Measurements from ENCODE around the gene CHAT. TPM values are rescaled to one million over a fixed set of nuclear protein-coding genes. Genes with fewer than 3 reads are reported as not detected.

Gene CHAT
- total and polyA plus RNA-seq, 2 experiments from 2014 or later: not detected

DNA sequence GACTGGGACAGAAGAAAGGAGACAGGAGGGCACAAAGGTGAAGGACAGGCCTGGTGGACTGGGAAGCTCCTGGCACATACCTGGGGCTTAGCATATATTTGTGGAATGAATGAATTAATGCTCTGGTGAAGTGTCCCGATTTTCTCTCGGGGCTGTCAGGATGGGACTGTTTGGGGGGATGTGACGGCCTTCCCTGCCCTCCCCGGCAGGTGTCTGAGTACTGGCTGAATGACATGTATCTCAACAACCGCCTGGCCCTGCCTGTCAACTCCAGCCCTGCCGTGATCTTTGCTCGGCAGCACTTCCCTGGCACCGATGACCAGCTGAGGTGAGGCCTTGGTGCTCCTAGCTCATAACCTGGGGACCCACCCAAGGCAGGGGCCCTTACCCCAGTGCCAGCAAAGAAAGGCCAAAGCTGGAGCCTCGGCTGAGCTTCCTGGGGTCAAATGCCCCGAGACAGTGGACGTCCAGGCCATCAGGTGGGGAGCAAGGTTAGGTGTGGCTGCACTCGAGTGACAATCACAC lies 6.5 kb downstream of the CHAT start:
- DNase-seq: no peak
- H3F3A ChIP-seq (ENCODE audit: insufficient read depth): no peaks in the 10 kb centered on the region
- H3K9ac ChIP-seq: no peak overlapping the region
- in situ Hi-C loops (cut with MboI): no loop called here
- H3K9me2 ChIP-seq (ENCODE audit: insufficient read depth): no peaks in the 10 kb centered on the region
- H3K4me2 ChIP-seq (ENCODE audit: unreplicated experiment): no peak overlapping the region
- H3K27ac ChIP-seq: no peak overlapping the region
- H4K20me1 ChIP-seq (ENCODE audit: insufficient read depth): no peaks in the 10 kb centered on the region
- H2AFZ ChIP-seq: no peak overlapping the region
- no peaks in the 10 kb centered on the region for H3K4me1 ChIP-seq (ENCODE audit: insufficient read depth)
- peaks cover 66% of the 10 kb centered on the region for H3K27me3 ChIP-seq (replicated peaks; ENCODE audit: insufficient read depth)
- TF ChIP-seq EZH2 (IDR thresholded peaks at IDR 0.05; ENCODE audit: insufficient read depth, poor library complexity, severe bottlenecking) (no peak), EZH2phosphoT487 (IDR thresholded peaks at IDR 0.05; ENCODE audit: insufficient read depth, low read depth) (no peak)
- 47 to 51% methylated on average over 12 of the region's 12 CpGs for WGBS, 2 experiments (ENCODE audit: low coverage in 1 of 2, low lambda C conversion rate in 2 of 2, missing lambda C conversion rate in 2 of 2)
- H3K4me3 ChIP-seq: no peak overlapping the region
- no peaks in the 10 kb centered on the region for H3K36me3 ChIP-seq (ENCODE audit: low read depth)
- H3K9me3 ChIP-seq (ENCODE audit: low read depth): no peaks in the 10 kb centered on the region
- H3K79me2 ChIP-seq (ENCODE audit: insufficient read depth): no peaks in the 10 kb centered on the region

DNA sequence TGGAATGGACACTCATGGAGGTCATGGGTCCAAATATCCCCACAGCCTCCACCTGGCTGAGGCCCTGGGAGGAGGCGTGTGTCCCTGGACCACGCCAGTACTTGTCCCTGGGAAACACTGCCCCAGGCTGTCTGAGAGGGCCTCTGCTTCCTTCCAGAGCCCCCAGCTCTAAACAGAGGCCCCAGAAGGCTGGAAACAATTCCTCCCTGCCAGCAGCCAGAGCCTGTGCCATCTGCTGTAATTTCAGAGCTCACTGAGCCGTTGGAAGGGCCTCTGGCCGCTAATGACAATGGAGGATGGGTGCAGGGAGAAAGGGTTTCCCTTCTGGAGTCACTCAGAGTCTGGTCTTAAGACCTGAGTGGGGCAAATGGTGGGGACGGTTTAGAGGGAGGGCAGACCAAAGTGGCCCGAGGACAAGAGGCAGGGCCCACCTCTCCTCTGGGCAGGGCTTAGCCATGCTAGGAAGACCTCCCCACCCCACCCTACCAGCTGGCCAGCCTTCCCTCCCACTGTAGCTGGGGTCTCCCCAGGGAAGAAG lies 7.1 kb downstream of the CHAT start:
- TF ChIP-seq EZH2phosphoT487 (IDR thresholded peaks at IDR 0.05; ENCODE audit: insufficient read depth, low read depth) (no peak), EZH2 (IDR thresholded peaks at IDR 0.05; ENCODE audit: insufficient read depth, poor library complexity, severe bottlenecking) (no peak)
- H3K79me2 ChIP-seq (ENCODE audit: insufficient read depth): no peaks in the 10 kb centered on the region
- H3K27ac ChIP-seq: no peak overlapping the region
- DNase-seq: no peak
- H2AFZ ChIP-seq: no peak overlapping the region
- peaks cover 61% of the 10 kb centered on the region for H3K27me3 ChIP-seq (replicated peaks; ENCODE audit: insufficient read depth)
- in situ Hi-C loops (cut with MboI): no loop called here
- no peak overlapping the region for H3K4me2 ChIP-seq (ENCODE audit: unreplicated experiment)
- H3K9ac ChIP-seq: no peak overlapping the region
- no peaks in the 10 kb centered on the region for H3K9me2 ChIP-seq (ENCODE audit: insufficient read depth)
- H3K9me3 ChIP-seq (ENCODE audit: low read depth): no peaks in the 10 kb centered on the region
- H4K20me1 ChIP-seq (ENCODE audit: insufficient read depth): no peaks in the 10 kb centered on the region
- no peaks in the 10 kb centered on the region for H3K4me1 ChIP-seq (ENCODE audit: insufficient read depth)
- H3K4me3 ChIP-seq: no peak overlapping the region
- H3K36me3 ChIP-seq (ENCODE audit: low read depth): no peaks in the 10 kb centered on the region
- no peaks in the 10 kb centered on the region for H3F3A ChIP-seq (ENCODE audit: insufficient read depth)
- WGBS, 2 experiments (ENCODE audit: low coverage in 1 of 2, low lambda C conversion rate in 2 of 2, missing lambda C conversion rate in 2 of 2): 26 to 31% methylated on average over 6 of the region's 6 CpGs

DNA sequence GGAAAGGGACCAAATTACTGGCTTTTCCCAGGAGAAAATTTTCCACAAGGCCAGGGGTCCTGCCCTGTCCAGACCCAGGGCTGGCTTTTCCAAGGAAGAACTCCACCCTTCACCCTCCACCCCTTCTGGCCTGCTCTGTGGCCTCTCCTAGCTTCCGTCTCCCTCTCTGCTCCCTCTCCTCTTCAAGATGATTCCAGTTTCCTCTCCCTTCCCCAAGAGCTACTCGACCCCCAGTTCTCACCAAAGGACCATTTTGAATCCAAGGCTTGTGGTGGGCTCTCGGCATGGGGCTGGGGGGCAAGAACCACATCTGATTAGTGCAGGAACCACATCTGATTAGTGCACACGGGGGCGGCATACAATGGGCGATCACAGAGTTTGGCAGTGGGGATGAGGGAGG lies 7.7 kb downstream of the CHAT start:
- WGBS, 2 experiments (ENCODE audit: low coverage in 1 of 2, low lambda C conversion rate in 2 of 2, missing lambda C conversion rate in 2 of 2): 30 to 34% methylated on average over 6 of the region's 6 CpGs
- H3K9me2 ChIP-seq (ENCODE audit: insufficient read depth): no peaks in the 10 kb centered on the region
- no peak overlapping the region for H3K27ac ChIP-seq
- H3K4me2 ChIP-seq (ENCODE audit: unreplicated experiment): no peak overlapping the region
- no peak for TF ChIP-seq EZH2phosphoT487 (IDR thresholded peaks at IDR 0.05; ENCODE audit: insufficient read depth, low read depth)
- no peak for TF ChIP-seq EZH2 (IDR thresholded peaks at IDR 0.05; ENCODE audit: insufficient read depth, poor library complexity, severe bottlenecking)
- no peaks in the 10 kb centered on the region for H3F3A ChIP-seq (ENCODE audit: insufficient read depth)
- peaks cover 60% of the 10 kb centered on the region for H3K27me3 ChIP-seq (replicated peaks; ENCODE audit: insufficient read depth)
- H3K4me3 ChIP-seq: no peak overlapping the region
- no peak for DNase-seq
- in situ Hi-C loops (cut with MboI): no loop called here
- H4K20me1 ChIP-seq (ENCODE audit: insufficient read depth): no peaks in the 10 kb centered on the region
- H3K9ac ChIP-seq: no peak overlapping the region
- no peaks in the 10 kb centered on the region for H3K36me3 ChIP-seq (ENCODE audit: low read depth)
- no peaks in the 10 kb centered on the region for H3K9me3 ChIP-seq (ENCODE audit: low read depth)
- H3K4me1 ChIP-seq (ENCODE audit: insufficient read depth): no peaks in the 10 kb centered on the region
- no peak overlapping the region for H2AFZ ChIP-seq
- H3K79me2 ChIP-seq (ENCODE audit: insufficient read depth): no peaks in the 10 kb centered on the region

DNA sequence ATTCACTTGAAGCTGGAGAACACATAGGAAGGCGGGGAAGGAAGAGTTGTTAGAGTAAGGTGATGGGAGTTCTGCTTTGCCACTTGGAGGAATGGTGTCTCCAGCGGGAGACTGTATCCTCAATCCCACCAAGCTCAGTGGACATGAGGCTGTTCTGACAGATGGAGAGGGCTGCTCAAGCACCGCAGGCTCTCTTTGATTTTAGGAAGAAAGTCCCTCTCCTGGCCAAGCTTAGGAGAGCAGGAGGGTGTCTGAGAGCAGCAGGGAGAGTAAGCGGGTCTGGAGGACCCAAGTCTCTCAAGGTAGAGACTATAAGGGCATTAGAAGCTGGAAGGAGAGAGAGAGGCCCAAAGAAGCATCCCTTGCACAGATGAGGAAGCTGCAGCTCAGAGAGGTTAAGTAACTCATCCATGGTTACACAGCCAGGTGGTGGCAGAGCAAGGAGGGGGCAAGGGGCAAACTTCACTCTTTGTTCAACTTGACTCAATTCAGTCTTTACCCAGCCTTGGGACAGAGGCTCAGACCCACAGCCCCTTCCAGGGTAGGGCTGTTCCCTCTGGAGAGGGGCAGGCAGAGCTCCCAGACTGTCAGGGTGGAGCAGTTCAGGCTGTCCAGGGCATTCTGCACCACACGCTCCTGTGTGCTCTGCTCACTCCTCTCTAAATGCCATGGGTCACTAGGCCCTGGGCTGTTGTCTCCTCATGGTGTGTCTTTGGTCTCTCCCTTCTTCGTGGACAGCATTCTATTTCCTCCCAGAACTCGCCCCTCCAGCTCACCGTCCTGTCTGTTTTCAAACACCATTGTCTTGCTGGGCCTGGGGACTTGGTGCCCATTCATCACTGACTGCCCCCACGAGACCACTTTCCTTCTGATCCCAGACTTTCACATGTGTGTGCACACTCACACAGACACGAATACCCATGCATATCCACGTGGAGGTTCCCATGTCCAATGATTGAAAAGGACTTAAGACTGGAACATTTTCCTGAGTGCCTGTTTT lies 8.9 kb downstream of the CHAT start:
- Histone ChIP-seq H4K20me1 (ENCODE audit: insufficient read depth) (no peaks in the 10 kb centered on the region), H3K4me2 (ENCODE audit: unreplicated experiment) (no peak overlapping the region), H3K79me2 (ENCODE audit: insufficient read depth) (no peaks in the 10 kb centered on the region), H3K27me3 (replicated peaks; ENCODE audit: insufficient read depth) (peaks cover 49% of the 10 kb centered on the region), H3K27ac (no peak overlapping the region), H3K9me3 (ENCODE audit: low read depth) (no peaks in the 10 kb centered on the region), H3K4me1 (ENCODE audit: insufficient read depth) (no peaks in the 10 kb centered on the region), H3K36me3 (ENCODE audit: low read depth) (no peaks in the 10 kb centered on the region), H3K9ac (no peak overlapping the region), H3K9me2 (ENCODE audit: insufficient read depth) (no peaks in the 10 kb centered on the region), H2AFZ (no peak overlapping the region), H3F3A (ENCODE audit: insufficient read depth) (no peaks in the 10 kb centered on the region), H3K4me3 (no peak overlapping the region)
- in situ Hi-C loops (cut with MboI): no loop called here
- TF ChIP-seq EZH2phosphoT487 (IDR thresholded peaks at IDR 0.05; ENCODE audit: insufficient read depth, low read depth): no peak
- no peak for TF ChIP-seq EZH2 (IDR thresholded peaks at IDR 0.05; ENCODE audit: insufficient read depth, poor library complexity, severe bottlenecking)
- DNase-seq: no peak
- 32 to 40% methylated on average over 11 of the region's 11 CpGs for WGBS, 2 experiments (ENCODE audit: low coverage in 1 of 2, low lambda C conversion rate in 2 of 2, missing lambda C conversion rate in 2 of 2)
